ENCODE measurements around the gene NSL1.
A peak's percentile ranks its signal among the peaks of the same experiment; 100 is the strongest.
"Not testable (repeated sequence)": the region's sequence is repeated elsewhere in the genome, so short reads cannot be mapped to it uniquely, and the experiment has no call there.

Gene NSL1

GRCh38 chr1:212774584-212774983, 17.0 kb downstream of the NSL1 start:
- ATAC-seq (ENCODE audit: low read depth) (no peak), DNase-seq (ENCODE audit: low spot score in 2 of 2) (no peak)
- Mint-ChIP-seq H3K27me3 (no peaks in the 10 kb centered on the region), H3K27ac (peak overlapping the region; percentile 67), H3K4me1 (peaks cover 18% of the 10 kb centered on the region), H3K4me3 (no peak overlapping the region), H3K36me3 (peaks cover 58% of the 10 kb centered on the region), H3K9me3 (peaks cover 2% of the 10 kb centered on the region)

- peaks cover 10% of the 10 kb centered on the region for H3K9me3 Mint-ChIP-seq
- H3K27me3 Mint-ChIP-seq = no peaks in the 10 kb centered on the region
- H3K27ac Mint-ChIP-seq = no peak overlapping the region
- H3K4me3 Mint-ChIP-seq = no peak overlapping the region
- H3K36me3 Mint-ChIP-seq = peaks cover 69% of the 10 kb centered on the region
- H3K4me1 Mint-ChIP-seq = peaks cover 20% of the 10 kb centered on the region
- ATAC-seq (ENCODE audit: low read depth) (no peak), DNase-seq (ENCODE audit: low spot score in 2 of 2) (no peak)
Measured at GRCh38 chr1:212773011-212773410, 18.6 kb downstream of the NSL1 start.

GRCh38 chr1:212771341-212771740, 20.2 kb downstream of the NSL1 start:
- H3K27me3 Mint-ChIP-seq = no peaks in the 10 kb centered on the region
- H3K27ac Mint-ChIP-seq = no peak overlapping the region
- no peak overlapping the region for H3K4me3 Mint-ChIP-seq
- H3K4me1 Mint-ChIP-seq = peaks cover 20% of the 10 kb centered on the region
- H3K9me3 Mint-ChIP-seq = peaks cover 20% of the 10 kb centered on the region
- peaks cover 71% of the 10 kb centered on the region for H3K36me3 Mint-ChIP-seq
- ATAC-seq (ENCODE audit: low read depth) = no peak
- no peak for DNase-seq (ENCODE audit: low spot score in 2 of 2)

- no peak overlapping the region for H3K27ac Mint-ChIP-seq
- peaks cover 21% of the 10 kb centered on the region for H3K4me1 Mint-ChIP-seq
- DNase-seq (ENCODE audit: low spot score in 2 of 2) = no peak
- ATAC-seq (ENCODE audit: low read depth) = no peak
- peaks cover 21% of the 10 kb centered on the region for H3K9me3 Mint-ChIP-seq
- H3K27me3 Mint-ChIP-seq = no peaks in the 10 kb centered on the region
- no peak overlapping the region for H3K4me3 Mint-ChIP-seq
- H3K36me3 Mint-ChIP-seq = peaks cover 74% of the 10 kb centered on the region
Measured at GRCh38 chr1:212769459-212770167, 22.0 kb downstream of the NSL1 start.

- not testable (repeated sequence) for H3K27ac Mint-ChIP-seq; DNase-seq (ENCODE audit: low spot score in 2 of 2); H3K27me3 Mint-ChIP-seq; ATAC-seq (ENCODE audit: low read depth); H3K4me3 Mint-ChIP-seq; H3K4me1 Mint-ChIP-seq
- Mint-ChIP-seq H3K9me3 (peaks cover 21% of the 10 kb centered on the region), H3K36me3 (peaks cover 63% of the 10 kb centered on the region)
Measured at GRCh38 chr1:212766825-212767224, 24.8 kb downstream of the NSL1 start.

GRCh38 chr1:212764718-212765281, 26.8 kb downstream of the NSL1 start:
- not testable (repeated sequence) for H3K27ac Mint-ChIP-seq; DNase-seq (ENCODE audit: low spot score in 2 of 2); ATAC-seq (ENCODE audit: low read depth); H3K27me3 Mint-ChIP-seq; H3K4me3 Mint-ChIP-seq
- peaks cover 20% of the 10 kb centered on the region for H3K9me3 Mint-ChIP-seq
- peaks cover 14% of the 10 kb centered on the region for H3K4me1 Mint-ChIP-seq
- H3K36me3 Mint-ChIP-seq = peaks cover 50% of the 10 kb centered on the region

GRCh38 chr1:212762839-212763238, 28.7 kb downstream of the NSL1 start:
- H3K9me3 Mint-ChIP-seq = peaks cover 11% of the 10 kb centered on the region
- H3K36me3 Mint-ChIP-seq = peaks cover 36% of the 10 kb centered on the region
- DNase-seq (ENCODE audit: low spot score in 2 of 2) (no peak), ATAC-seq (ENCODE audit: low read depth) (no peak)
- H3K27me3 Mint-ChIP-seq = no peaks in the 10 kb centered on the region
- no peak overlapping the region for H3K4me3 Mint-ChIP-seq
- no peak overlapping the region for H3K27ac Mint-ChIP-seq
- peaks cover 12% of the 10 kb centered on the region for H3K4me1 Mint-ChIP-seq

- no peak for ATAC-seq (ENCODE audit: low read depth)
- Mint-ChIP-seq H3K4me1 (peaks cover 12% of the 10 kb centered on the region), H3K4me3 (no peak overlapping the region), H3K27me3 (no peaks in the 10 kb centered on the region), H3K27ac (no peak overlapping the region), H3K36me3 (peaks cover 33% of the 10 kb centered on the region), H3K9me3 (peaks cover 8% of the 10 kb centered on the region)
- DNase-seq (ENCODE audit: low spot score in 2 of 2) = no peak
Measured at GRCh38 chr1:212762234-212762633, 29.3 kb downstream of the NSL1 start.

GRCh38 chr1:212760126-212760823, 31.3 kb downstream of the NSL1 start:
- Mint-ChIP-seq H3K27ac (no peak overlapping the region), H3K36me3 (peaks cover 26% of the 10 kb centered on the region), H3K9me3 (no peaks in the 10 kb centered on the region), H3K4me3 (no peak overlapping the region), H3K27me3 (no peaks in the 10 kb centered on the region), H3K4me1 (peaks cover 15% of the 10 kb centered on the region)
- DNase-seq (ENCODE audit: low spot score in 2 of 2) (no peak), ATAC-seq (ENCODE audit: low read depth) (peak; percentile 66)

GRCh38 chr1:212759683-212760082, 31.9 kb downstream of the NSL1 start:
- Mint-ChIP-seq H3K9me3 (no peaks in the 10 kb centered on the region), H3K27ac (no peak overlapping the region), H3K4me3 (no peak overlapping the region), H3K27me3 (no peaks in the 10 kb centered on the region), H3K4me1 (peaks cover 17% of the 10 kb centered on the region), H3K36me3 (peaks cover 21% of the 10 kb centered on the region)
- ATAC-seq (ENCODE audit: low read depth) (no peak), DNase-seq (ENCODE audit: low spot score in 2 of 2) (no peak)

- H3K36me3 Mint-ChIP-seq = peaks cover 8% of the 10 kb centered on the region
- H3K27ac Mint-ChIP-seq = peak overlapping the region; percentile 81
- H3K4me3 Mint-ChIP-seq = peak overlapping the region; percentile 54
- no peaks in the 10 kb centered on the region for H3K27me3 Mint-ChIP-seq
- DNase-seq (ENCODE audit: low spot score in 2 of 2) (no peak), ATAC-seq (ENCODE audit: low read depth) (no peak)
- no peaks in the 10 kb centered on the region for H3K9me3 Mint-ChIP-seq
- peaks cover 33% of the 10 kb centered on the region for H3K4me1 Mint-ChIP-seq
Measured at GRCh38 chr1:212754680-212755079, 36.9 kb downstream of the NSL1 start.

- DNase-seq (ENCODE audit: low spot score in 2 of 2) (no peak), ATAC-seq (ENCODE audit: low read depth) (peak; percentile 71)
- no peaks in the 10 kb centered on the region for H3K27me3 Mint-ChIP-seq
- H3K4me1 Mint-ChIP-seq = peaks cover 33% of the 10 kb centered on the region
- no peaks in the 10 kb centered on the region for H3K9me3 Mint-ChIP-seq
- peak overlapping the region; percentile 54 for H3K4me3 Mint-ChIP-seq
- peaks cover 8% of the 10 kb centered on the region for H3K36me3 Mint-ChIP-seq
- H3K27ac Mint-ChIP-seq = peak overlapping the region; percentile 81
Measured at GRCh38 chr1:212754193-212754592, 37.4 kb downstream of the NSL1 start.

GRCh38 chr1:212753749-212754148, 37.8 kb downstream of the NSL1 start:
- peak overlapping the region; percentile 54 for H3K4me3 Mint-ChIP-seq
- ATAC-seq (ENCODE audit: low read depth) = peak; percentile 51

GRCh38 chr1:212752934-212753497, 38.6 kb downstream of the NSL1 start:
- ATAC-seq (ENCODE audit: low read depth) (peak; percentile 18), DNase-seq (ENCODE audit: low spot score in 2 of 2) (no peak)
- no peaks in the 10 kb centered on the region for H3K9me3 Mint-ChIP-seq
- peaks cover 33% of the 10 kb centered on the region for H3K4me1 Mint-ChIP-seq
- H3K4me3 Mint-ChIP-seq = peak overlapping the region; percentile 73
- peak overlapping the region; percentile 81 for H3K27ac Mint-ChIP-seq
- H3K36me3 Mint-ChIP-seq = peaks cover 8% of the 10 kb centered on the region
- no peaks in the 10 kb centered on the region for H3K27me3 Mint-ChIP-seq

More at GRCh38 chr1:212753749-212754148, 37.8 kb downstream of the NSL1 start:
- H3K27ac Mint-ChIP-seq = peak overlapping the region; percentile 81
- H3K36me3 Mint-ChIP-seq = peaks cover 8% of the 10 kb centered on the region
- peaks cover 33% of the 10 kb centered on the region for H3K4me1 Mint-ChIP-seq
- no peaks in the 10 kb centered on the region for H3K27me3 Mint-ChIP-seq
- no peaks in the 10 kb centered on the region for H3K9me3 Mint-ChIP-seq
- DNase-seq (ENCODE audit: low spot score in 2 of 2) = no peak

All from memory B cell (primary cell).